Measurements from ENCODE around the gene DERL2. TPM values are rescaled to one million over a fixed set of nuclear protein-coding genes. Genes with fewer than 3 reads are reported as not detected.

Gene DERL2
- total RNA-seq, 3 donors from 2014 or later: 27.2 to 50.1 (median 41.6) TPM

GRCh38 chr17:5510771-5511170 lies 24.8 kb upstream of the DERL2 start:
- Histone ChIP-seq H3K9me3 (no peaks in the 10 kb centered on the region), H3K27me3 (no peaks in the 10 kb centered on the region), H3K4me1 (no peaks in the 10 kb centered on the region), H3K36me3 (no peaks in the 10 kb centered on the region), H3K27ac (no peak overlapping the region), H3K4me3 (no peak overlapping the region)
- TF ChIP-seq POLR2AphosphoS5 (IDR thresholded peaks at IDR 0.05) (no peak), CTCF (IDR thresholded peaks at IDR 0.05) (no peak), POLR2A (IDR thresholded peaks at IDR 0.05) (no peak)
- intact Hi-C loops (cut with DNase I; ENCODE audit: low total_unique reads): no loop called here
- DNase-seq (ENCODE audit: low spot score in 2 of 2): no peak

GRCh38 chr17:5509482-5509881 lies 23.5 kb upstream of the DERL2 start:
- Histone ChIP-seq H3K9me3 (no peaks in the 10 kb centered on the region), H3K27me3 (no peaks in the 10 kb centered on the region), H3K4me3 (no peak overlapping the region), H3K36me3 (no peaks in the 10 kb centered on the region), H3K4me1 (no peaks in the 10 kb centered on the region), H3K27ac (no peak overlapping the region)
- intact Hi-C loops (cut with DNase I; ENCODE audit: low total_unique reads): no loop called here
- TF ChIP-seq CTCF (IDR thresholded peaks at IDR 0.05) (no peak), POLR2AphosphoS5 (IDR thresholded peaks at IDR 0.05) (no peak), POLR2A (IDR thresholded peaks at IDR 0.05) (no peak)
- DNase-seq (ENCODE audit: low spot score in 2 of 2): no peak

GRCh38 chr17:5508810-5509209 lies 22.8 kb upstream of the DERL2 start:
- H3K4me3 ChIP-seq: no peak overlapping the region
- H3K27me3 ChIP-seq: no peaks in the 10 kb centered on the region
- no peaks in the 10 kb centered on the region for H3K4me1 ChIP-seq
- TF ChIP-seq POLR2A (IDR thresholded peaks at IDR 0.05) (no peak), CTCF (IDR thresholded peaks at IDR 0.05) (no peak), POLR2AphosphoS5 (IDR thresholded peaks at IDR 0.05) (no peak)
- no peak for DNase-seq (ENCODE audit: low spot score in 2 of 2)
- H3K9me3 ChIP-seq: no peaks in the 10 kb centered on the region
- intact Hi-C loops (cut with DNase I; ENCODE audit: low total_unique reads): no loop called here
- H3K36me3 ChIP-seq: no peaks in the 10 kb centered on the region
- H3K27ac ChIP-seq: no peak overlapping the region

- Histone ChIP-seq H3K27me3 (no peaks in the 10 kb centered on the region), H3K4me1 (no peaks in the 10 kb centered on the region), H3K36me3 (no peaks in the 10 kb centered on the region), H3K4me3 (no peak overlapping the region), H3K27ac (no peak overlapping the region), H3K9me3 (no peaks in the 10 kb centered on the region)
- no peak for TF ChIP-seq CTCF (IDR thresholded peaks at IDR 0.05)
- intact Hi-C loops (cut with DNase I; ENCODE audit: low total_unique reads): no loop called here
- DNase-seq (ENCODE audit: low spot score in 2 of 2): no peak
Measured at GRCh38 chr17:5506307-5506706, 20.3 kb upstream of the DERL2 start.

DNA sequence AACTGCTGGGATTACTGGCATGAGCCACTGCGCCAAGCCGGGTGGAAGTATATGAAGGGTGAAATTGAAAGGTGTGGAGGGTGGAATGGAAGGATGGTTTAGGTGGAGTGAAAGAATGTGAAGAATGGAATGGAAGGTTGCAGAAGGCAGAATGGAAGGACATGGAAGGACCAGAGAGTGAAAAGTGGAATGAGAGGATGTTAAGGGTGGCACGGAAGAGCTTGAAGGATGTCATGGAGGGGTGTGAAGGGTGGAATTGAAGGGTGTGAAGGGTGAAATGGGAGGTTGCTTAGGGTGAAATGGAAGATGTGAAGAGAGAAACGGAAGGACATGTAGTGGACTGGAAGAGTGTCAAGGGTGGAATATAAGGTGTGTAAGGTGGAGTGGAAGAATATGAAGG lies 16.6 kb upstream of the DERL2 start:
- Histone ChIP-seq H3K4me1 (no peaks in the 10 kb centered on the region), H3K27ac (no peak overlapping the region), H3K9me3 (no peaks in the 10 kb centered on the region), H3K27me3 (peaks cover 0 to 6% of the 10 kb centered on the region in 2 donors), H3K36me3 (no peaks in the 10 kb centered on the region), H3K4me3 (no peak overlapping the region)
- no peak for TF ChIP-seq POLR2AphosphoS5 (IDR thresholded peaks at IDR 0.05)
- no peak for TF ChIP-seq CTCF (IDR thresholded peaks at IDR 0.05)
- TF ChIP-seq POLR2A (IDR thresholded peaks at IDR 0.05): no peak
- intact Hi-C loops (cut with DNase I; ENCODE audit: low total_unique reads): no loop called here
- no peak for DNase-seq (ENCODE audit: low spot score in 2 of 2)

Measured in breast epithelium (tissue), 4 donors.